Ovary (tissue), 9 donors: Measurements from ENCODE around the gene TES. TPM values are rescaled to one million over a fixed set of nuclear protein-coding genes. Genes with fewer than 3 reads are reported as not detected.

Experiments used
- DNase-seq, 5 donors: peaks; one replicate each; pipeline ENCODE4 v3.0.0-alpha.2; 2019 to 2020
- H3K27ac ChIP-seq, 2 donors: fragments of 200-600 bp; one replicate each; pipeline versions ENCODE4 v1.5.1 to v1.8.0; 2019 to 2022
- H3K27me3 ChIP-seq: fragments of 200-600 bp; one replicate; pipeline ENCODE4 v1.8.0; 2022
- H3K36me3 ChIP-seq: fragments of 200-600 bp; sonication (generic); one replicate; pipeline ENCODE4 v1.5.1; 2019
- H3K4me1 ChIP-seq: one replicate; pipeline ENCODE4 v1.8.1; 2013; ENCODE audit warnings: mild to moderate bottlenecking, moderate library complexity; ENCODE audit not compliant: insufficient read depth
- H3K4me3 ChIP-seq: fragments of 200-600 bp; sonication (generic); one replicate; pipeline ENCODE4 v1.5.1; 2017
- H3K9me3 ChIP-seq, 2 donors: fragments of 200-600 bp in 1 of 2; sonication (generic) in 1 of 2; one replicate each; pipeline versions ENCODE4 v1.5.1 to v1.8.1; 2013 to 2019; ENCODE audit warnings: mild to moderate bottlenecking in 1 of 2, moderate library complexity in 1 of 2
- EP300 ChIP-seq: sonication (generic); formaldehyde crosslinking; IDR thresholded peaks from one replicate; pipeline ENCODE4 v1.6.1; 2017; ENCODE audit warnings: antibody characterized with exemption
- POLR2A ChIP-seq: fragments of 450-650 bp; IDR thresholded peaks from one replicate; pipeline ENCODE4 v1.6.1; 2017; ENCODE audit warnings: antibody characterized with exemption, mild to moderate bottlenecking, moderate library complexity
- WGBS, 3 donors: extraction: QIAGEN DNeasy Blood & Tissue Kit in 1 of 3; methylation state at CpG; one replicate each; pipeline versions ENCODE4 v1.1.5 to v1.1.7; 2013 to 2017; 5-methylcytosine and 5-hydroxymethylcytosine counted together
- intact Hi-C, 4 donors: fragments of 100-400 bp; cut with DNase I; formaldehyde crosslinking; loops; one replicate each; pipeline versions ENCODE4 v1.11.0 to v1.15.1; 2022 to 2023
- polyA plus RNA-seq, 2 donors: library from polyadenylated mRNA; stranded (reverse); fragments of 200-250 nt in 1 of 2; fragments of 350-450 nt in 1 of 2; fragmentation: Illumina TruSeq in 1 of 2; extraction: RNeasy Lipid Tissue Mini Kit (QIAGEN cat#74804) in 1 of 2; gene quantifications; one replicate each; pipeline ENCODE4 v1.2.3, GENCODE V29; 2013 to 2014
- total RNA-seq, 7 donors: library from RNA; depleted of rRNA in 2 of 7; stranded (reverse); fragments of >200 nt in 2 of 7; fragmentation: NEBNext Ultra II Directional in 3 of 7; extraction: Animal tissue kit (Norgen Biotek cat#: 25700) in 3 of 7; gene quantifications; one replicate each; pipeline versions ENCODE4 v1.1.0 to v1.2.4, GENCODE V29; 2016 to 2023
- TF ChIP-seq, protein P1 (sequence below), 3 donors: fragments of 450-650 bp in 2 of 3; fragments of 200-600 bp in 1 of 3; IDR thresholded peaks; one replicate each; pipeline versions ENCODE4 v1.5.1 to v1.8.0; 2016 to 2022; ENCODE audit warnings: antibody characterized with exemption in 3 of 3, mild to moderate bottlenecking in 1 of 3
- donor health status: DM: no; HTN: no; CAD: no; lungs with moderate emphysema.
- donor health status: DM: no; HTN: no; CAD: no.
- donor health status: Bipolar disorder and iron deficiency.
- donor health status: DM: yes; HTN: yes; CAD: no.
- donor health status: DM: no; HTN: no; CAD: no.
- donor health status: DM: yes; HTN: yes; CAD: no.

Gene TES
- total and polyA plus RNA-seq, 9 donors: 6.0 to 65.0 (median 11.1) TPM

DNA sequence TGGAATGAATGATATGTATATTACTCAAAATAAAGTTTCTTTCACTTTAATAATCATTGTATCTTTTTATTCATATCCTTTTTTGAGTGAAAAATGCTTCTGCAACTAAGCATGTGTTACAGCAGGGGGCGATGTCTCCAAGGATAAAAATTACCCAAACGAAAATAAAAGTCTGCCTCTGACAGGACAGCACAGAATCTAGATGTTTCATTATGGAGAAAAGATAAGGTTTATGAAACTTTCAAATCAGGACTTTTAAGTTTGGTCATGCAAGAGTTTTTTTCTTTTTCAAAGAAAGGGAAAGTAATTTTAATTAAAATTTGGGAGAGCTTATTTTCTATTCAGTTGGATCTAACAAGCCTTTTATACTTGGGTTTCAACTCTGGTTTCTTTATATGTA lies 48.4 kb downstream of the TES start:
- peak in 2 of 5 donors; percentile 19 to 44 for DNase-seq
- TF ChIP-seq POLR2A (no peak), EP300 (no peak)
- TF ChIP-seq, protein P1, sequence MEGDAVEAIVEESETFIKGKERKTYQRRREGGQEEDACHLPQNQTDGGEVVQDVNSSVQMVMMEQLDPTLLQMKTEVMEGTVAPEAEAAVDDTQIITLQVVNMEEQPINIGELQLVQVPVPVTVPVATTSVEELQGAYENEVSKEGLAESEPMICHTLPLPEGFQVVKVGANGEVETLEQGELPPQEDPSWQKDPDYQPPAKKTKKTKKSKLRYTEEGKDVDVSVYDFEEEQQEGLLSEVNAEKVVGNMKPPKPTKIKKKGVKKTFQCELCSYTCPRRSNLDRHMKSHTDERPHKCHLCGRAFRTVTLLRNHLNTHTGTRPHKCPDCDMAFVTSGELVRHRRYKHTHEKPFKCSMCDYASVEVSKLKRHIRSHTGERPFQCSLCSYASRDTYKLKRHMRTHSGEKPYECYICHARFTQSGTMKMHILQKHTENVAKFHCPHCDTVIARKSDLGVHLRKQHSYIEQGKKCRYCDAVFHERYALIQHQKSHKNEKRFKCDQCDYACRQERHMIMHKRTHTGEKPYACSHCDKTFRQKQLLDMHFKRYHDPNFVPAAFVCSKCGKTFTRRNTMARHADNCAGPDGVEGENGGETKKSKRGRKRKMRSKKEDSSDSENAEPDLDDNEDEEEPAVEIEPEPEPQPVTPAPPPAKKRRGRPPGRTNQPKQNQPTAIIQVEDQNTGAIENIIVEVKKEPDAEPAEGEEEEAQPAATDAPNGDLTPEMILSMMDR (IDR thresholded peaks at IDR 0.05): peak; percentile 76 to 96 (median 93)
- intact Hi-C loops: loop anchor here in 3 of 4 donors (2.0 to 10.0 kb wide), 3 partner anchors 330 to 554 kb away; no protein-coding TSS in a partner anchor
- Histone ChIP-seq H3K27me3 (no peaks in the 10 kb centered on the region), H3K36me3 (no peaks in the 10 kb centered on the region), H3K27ac (no peak overlapping the region), H3K4me3 (no peak overlapping the region), H3K9me3 (no peaks in the 10 kb centered on the region), H3K4me1 (no peaks in the 10 kb centered on the region)
- WGBS, 3 donors: 0% methylated on average over 2 of the region's 2 CpGs

DNA sequence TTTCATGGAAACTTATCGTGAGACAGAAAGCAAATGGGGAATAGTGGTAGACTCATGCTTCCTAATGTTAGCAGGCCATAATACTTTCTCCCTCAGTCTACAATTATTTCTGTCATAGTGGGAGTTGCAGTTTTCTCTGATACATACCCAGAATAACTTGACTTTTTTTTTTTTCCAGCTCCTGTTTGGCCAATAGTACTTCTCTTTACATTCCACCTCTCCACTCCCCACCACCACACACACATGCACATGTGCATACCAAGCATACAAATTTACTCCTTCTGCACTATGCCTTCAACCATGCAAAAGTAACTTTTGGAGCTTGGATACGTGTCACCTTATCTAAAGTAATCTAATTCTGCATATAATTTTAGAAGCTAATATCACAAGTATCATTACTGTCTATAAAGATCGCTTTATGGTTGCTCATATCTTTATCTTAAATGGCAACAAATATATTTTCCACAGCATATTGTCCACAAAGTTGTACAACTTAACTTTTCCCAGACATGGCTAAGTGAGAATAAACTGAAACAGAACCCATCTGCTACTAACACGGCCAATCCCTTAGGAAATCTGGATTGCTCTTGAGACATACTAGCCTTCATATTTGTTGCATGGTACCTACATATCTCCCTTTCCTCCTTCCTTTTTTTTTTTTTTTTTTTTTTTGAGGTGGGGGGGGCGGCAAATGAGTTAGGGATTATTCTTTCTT lies 49.0 kb downstream of the TES start:
- intact Hi-C loops: loop anchor here in 3 of 4 donors (2.0 to 10.0 kb wide), 3 partner anchors 329 to 553 kb away; no protein-coding TSS in a partner anchor
- Histone ChIP-seq H3K27ac (no peak overlapping the region), H3K4me3 (no peak overlapping the region)

DNA sequence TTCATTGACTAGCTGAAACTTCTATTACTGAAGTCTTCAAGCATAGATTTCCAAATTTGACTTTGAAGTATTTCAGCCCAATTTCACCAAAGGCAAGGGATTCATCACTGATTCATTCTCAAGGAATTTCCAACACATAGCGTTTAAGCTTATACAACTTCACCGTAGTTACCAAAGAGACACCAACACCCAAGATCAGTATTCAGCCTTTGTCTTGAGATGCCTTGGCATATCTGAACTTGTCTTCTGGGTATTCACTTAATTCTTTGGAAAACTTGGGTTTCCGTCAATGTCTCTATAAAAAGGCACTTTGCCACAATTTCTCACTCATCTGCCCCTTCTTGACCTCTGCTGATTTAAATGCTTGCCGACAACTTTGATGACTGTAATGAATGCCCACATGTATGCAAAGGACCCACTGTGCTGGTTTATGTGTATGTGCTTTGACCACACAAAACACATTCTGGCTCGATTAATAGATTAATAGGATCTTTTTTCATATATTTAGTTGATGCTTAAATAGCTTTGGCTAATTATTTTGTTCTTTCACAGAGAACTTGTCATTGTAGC lies 49.6 kb downstream of the TES start:
- no peak overlapping the region for H3K27ac ChIP-seq
- 74 to 97% (median 87%) methylated on average over 5 of the region's 5 CpGs for WGBS, 3 donors
- H3K27me3 ChIP-seq: no peaks in the 10 kb centered on the region
- no peak for DNase-seq
- H3K4me1 ChIP-seq: no peaks in the 10 kb centered on the region
- no peaks in the 10 kb centered on the region for H3K9me3 ChIP-seq
- TF ChIP-seq EP300 (no peak), POLR2A (no peak)
- TF ChIP-seq, protein P1 (IDR thresholded peaks at IDR 0.05): no peak
- H3K36me3 ChIP-seq: no peaks in the 10 kb centered on the region
- no peak overlapping the region for H3K4me3 ChIP-seq
- intact Hi-C loops: loop anchor here (2.0 to 10.0 kb wide), 5 partner anchors 267 to 552 kb away; partner anchors contain the start of gene CAV1 (in 1 of the 4)

More for the DNA sequence above, 49.0 kb downstream of the TES start:
- Histone ChIP-seq H3K36me3 (no peaks in the 10 kb centered on the region), H3K27me3 (no peaks in the 10 kb centered on the region), H3K4me1 (no peaks in the 10 kb centered on the region), H3K9me3 (no peaks in the 10 kb centered on the region)
- 76 to 79% (median 76%) methylated on average over 5 of the region's 5 CpGs for WGBS, 3 donors
- no peak for DNase-seq
- TF ChIP-seq POLR2A (no peak), EP300 (no peak)
- TF ChIP-seq, protein P1 (IDR thresholded peaks at IDR 0.05): no peak

DNA sequence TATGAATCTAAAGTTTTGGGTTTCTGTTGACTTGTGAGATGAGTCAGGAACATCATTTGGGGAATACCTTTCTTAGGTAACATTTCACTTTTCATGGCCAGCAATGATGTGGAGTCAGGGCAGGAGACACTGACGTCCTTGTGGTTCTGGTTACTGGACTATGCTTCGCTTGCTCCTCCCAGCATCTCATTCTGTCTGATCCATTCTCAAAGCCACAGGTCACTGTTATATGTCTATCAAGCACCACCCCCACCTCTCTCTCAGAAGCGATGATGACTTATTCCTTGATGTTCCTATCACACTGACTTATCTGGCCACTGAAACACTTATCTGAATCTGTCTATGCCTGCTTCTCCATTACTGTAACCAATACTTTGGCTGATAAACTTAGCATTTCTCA lies 51.6 kb downstream of the TES start:
- intact Hi-C loops: loop anchor here (5.0 kb wide), 2 partner anchors 265 to 325 kb away; partner anchors contain the start of gene CAV1 (in 1 of the 4)
- H3K4me1 ChIP-seq: no peaks in the 10 kb centered on the region
- H3K9me3 ChIP-seq: no peaks in the 10 kb centered on the region
- no peak overlapping the region for H3K27ac ChIP-seq
- H3K36me3 ChIP-seq: no peaks in the 10 kb centered on the region
- TF ChIP-seq EP300 (no peak), POLR2A (no peak)
- TF ChIP-seq, protein P1 (IDR thresholded peaks at IDR 0.05): no peak
- no peak overlapping the region for H3K4me3 ChIP-seq
- 93 to 95% (median 93%) methylated on average over 3 of the region's 3 CpGs for WGBS, 3 donors
- H3K27me3 ChIP-seq: no peaks in the 10 kb centered on the region
- no peak for DNase-seq
